Stimulated activated CD8-positive, alpha-beta memory T cell treated with anti-CD3 and anti-CD28 coated beads, Interleukin-4, amount 100 ng/mL, for 24 hours (primary cell): Measurements from ENCODE around the gene SCNN1G.
A peak's percentile ranks its signal among the peaks of the same experiment; 100 is the strongest.

Source experiments
- DNase-seq: peaks from one replicate; pipeline ENCODE4 v3.0.0-alpha.2; 2020; ENCODE audit warnings: low read depth

The SCNN1G gene

DNA sequence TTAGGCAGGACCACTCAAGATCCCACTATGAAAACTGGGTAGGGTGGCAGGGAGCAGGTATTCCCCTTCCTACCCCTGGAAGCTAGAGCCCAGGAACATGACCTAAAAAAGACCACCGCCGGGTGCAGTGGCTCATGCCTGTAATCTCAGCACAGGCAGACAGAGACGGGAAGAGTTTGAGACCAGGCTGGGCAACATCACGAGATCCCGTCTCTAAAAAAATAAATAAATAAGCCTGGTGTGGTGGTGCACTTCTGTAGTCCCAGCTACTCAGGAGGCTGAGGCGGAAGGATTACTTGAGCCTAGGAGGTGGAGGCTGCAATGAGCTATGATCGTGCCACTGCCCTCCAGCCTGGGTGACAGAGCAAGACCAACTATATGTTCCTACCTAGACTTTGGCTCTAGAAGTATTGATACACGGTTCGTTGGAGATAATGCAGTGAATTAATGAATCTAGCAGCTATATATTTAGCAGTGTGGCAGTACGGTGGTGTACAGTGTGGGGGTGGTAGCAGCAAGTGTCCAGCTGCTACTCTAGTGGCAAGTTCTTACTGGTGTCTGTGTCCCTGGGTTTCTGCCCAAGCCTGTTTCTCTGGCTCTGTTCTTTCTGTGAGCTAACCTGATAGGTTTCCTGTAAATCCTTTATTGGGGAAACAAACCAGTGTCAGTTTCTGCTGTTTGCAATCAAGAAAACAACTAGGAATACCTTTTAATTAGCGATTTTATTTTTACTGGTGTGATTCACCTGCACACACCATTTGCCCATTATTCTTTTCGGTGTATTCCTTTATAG lies 30.0 kb upstream of the SCNN1G start:
- no peak for DNase-seq

DNA sequence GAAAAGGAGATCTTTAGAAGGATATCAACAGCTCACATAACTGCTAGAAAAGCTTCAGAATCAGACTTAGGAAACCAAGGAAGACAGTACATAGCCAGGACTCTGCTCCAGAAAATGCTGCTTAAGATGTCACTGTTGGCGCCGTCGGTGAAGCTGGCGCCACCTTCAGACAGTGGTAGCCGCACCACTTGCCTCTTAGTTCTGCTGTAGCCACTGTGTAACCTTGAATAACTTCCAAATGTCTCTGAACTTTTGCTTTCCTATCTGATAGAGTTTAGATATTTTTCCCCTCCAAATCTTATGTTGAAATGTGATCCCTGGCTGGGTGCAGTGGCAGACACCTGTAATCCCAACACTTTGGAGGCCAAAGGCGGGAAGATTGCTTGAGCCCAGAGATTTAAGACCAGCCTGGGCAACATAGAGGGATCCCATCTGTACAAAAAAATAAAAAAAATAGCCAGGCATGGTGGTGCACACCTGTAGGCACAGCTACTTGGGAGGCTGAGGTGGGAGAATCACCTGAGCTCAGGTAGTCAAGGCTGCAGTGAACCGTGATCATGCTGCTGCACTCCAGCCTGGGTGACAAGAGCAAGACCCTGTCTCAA lies 27.0 kb upstream of the SCNN1G start:
- no peak for DNase-seq

DNA sequence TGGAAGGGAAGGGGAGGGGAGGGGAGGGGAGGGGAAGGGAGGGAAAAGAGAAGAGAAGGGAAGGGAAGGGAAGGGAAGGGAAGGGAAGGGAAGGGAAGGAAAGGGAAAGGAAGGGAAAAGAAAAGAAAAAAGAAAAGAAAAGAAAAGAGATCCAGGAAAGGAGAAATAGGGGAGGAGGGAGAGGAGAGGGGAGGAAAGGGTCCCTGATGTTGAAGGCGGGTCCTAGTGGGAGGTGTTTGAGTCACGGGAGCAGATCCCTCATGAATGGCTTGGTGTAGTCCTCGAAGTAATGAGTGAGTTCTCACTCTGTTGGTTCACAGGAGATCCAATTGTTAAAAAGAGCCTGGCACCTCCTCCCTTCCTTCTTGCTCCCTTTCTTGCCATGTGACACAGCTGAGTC lies 26.4 kb upstream of the SCNN1G start:
- no peak for DNase-seq

DNA sequence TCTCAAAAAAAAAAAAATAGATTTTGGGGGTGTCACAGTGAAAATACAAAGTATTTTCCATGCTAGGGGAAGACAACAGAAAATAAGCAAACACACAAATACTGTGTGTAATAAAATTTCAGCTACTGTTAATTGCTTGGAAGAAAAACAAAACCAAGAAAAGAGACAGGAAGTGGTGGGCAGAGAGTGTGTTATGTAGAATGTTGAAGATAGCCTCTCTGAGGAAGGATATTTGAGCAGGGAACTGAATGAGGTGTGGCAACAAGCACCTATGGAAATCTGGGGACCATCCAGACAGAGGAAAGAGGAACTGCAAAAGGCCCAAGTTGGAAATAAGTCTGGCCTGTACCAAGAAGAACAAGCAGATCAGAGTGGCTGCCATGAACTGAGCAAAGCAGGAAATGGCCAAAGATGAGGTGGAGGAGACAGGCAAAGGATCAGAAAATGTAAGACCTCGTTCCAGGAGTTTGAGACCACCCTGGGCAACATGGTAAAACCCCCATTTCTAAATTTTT lies 25.5 kb upstream of the SCNN1G start:
- no peak for DNase-seq

DNA sequence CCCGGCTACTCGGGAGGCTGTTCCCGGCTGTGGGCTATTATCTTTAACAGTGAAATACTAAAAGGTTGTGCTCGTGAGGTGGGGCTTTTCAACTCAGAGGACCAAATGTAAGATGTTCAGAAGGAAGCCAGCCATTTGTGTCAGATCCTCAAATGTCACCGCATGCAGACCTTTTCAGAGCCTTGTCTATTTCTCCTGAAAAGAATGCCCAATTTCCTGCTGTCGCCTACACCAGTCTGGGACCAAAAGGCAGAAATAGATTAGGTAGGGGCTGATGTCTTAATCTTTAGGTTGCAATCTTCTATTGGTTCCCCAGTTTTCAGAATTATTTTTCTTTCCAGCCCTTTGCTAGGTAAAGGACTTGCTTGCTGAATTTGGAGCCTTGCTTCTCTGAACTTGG lies 24.4 kb upstream of the SCNN1G start:
- no peak for DNase-seq

DNA sequence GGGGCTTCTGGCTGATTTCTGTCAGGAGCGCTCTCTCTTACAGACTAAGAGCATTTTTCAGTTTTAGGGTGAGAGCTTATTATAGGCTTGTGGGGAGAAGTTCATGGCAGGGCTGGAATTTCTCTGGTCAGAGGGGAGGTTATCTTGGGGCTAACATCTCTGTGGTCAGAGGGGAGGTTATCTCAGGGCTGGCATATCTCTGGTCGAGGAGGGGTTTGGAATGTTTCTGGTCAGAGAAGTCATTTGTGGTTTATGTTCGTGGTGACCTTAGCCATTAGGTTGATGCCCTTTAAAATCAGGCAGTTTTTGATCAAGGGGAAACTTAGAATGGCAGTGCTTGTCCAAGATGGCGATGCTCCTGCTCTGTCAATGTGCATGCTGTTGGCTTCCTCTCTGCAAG lies 22.5 kb upstream of the SCNN1G start:
- DNase-seq = no peak

DNA sequence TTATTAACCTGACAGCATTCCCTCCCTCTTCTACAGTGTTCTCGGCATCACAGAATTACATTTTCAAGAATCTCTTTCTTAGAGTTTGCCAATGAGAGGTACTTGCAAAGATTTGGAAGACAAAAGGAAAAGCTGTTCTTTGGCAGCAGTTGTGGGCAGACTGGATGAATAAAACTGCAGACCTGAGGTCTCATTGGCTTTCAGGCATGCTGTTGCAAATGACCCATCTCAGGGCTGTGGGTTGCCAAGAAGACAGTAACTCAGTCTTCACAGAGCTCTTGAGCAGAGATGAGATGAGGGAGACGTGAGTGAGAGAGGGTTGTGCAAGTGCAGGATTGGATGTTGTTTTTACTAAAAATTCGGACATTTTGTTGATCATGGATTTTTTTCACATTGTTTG lies 22.0 kb upstream of the SCNN1G start:
- DNase-seq = no peak

DNA sequence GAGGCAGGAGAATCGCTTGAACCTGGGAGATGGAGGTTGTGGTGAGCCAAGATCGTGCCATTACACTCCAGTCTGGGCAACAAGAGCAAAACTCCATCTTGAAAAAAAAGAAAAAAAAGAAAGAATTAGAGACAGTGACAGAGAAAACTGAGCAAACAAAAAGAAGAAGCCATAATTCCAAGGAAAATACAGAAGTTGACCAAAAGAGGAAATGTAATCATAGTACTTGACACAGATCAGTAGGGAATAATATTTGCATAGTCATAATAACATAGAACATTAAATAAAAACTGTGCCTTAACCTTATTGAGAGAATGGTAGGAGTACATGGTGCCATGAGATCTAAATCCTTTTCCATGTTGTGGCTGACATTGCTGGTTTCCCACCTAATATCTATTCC lies 18.6 kb upstream of the SCNN1G start:
- DNase-seq = no peak

DNA sequence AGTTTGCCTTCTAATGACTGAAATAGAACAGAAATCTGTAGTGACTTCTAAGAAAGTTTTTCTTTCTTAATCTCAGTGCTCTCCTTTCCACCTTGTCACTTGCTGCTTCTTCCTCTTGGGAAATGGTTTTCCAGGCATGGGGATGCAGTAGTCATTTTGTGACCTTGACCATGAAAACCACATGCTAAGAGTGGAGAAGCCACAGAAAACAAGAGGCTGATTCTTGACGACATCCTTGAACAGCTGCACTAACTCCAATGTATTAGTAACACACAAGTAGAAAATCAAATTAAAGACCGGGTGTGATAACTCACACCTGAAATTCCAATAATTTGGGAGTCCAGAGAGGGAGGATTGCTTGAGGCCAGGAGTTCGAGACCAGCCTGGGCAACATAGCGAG lies 17.8 kb upstream of the SCNN1G start:
- no peak for DNase-seq

DNA sequence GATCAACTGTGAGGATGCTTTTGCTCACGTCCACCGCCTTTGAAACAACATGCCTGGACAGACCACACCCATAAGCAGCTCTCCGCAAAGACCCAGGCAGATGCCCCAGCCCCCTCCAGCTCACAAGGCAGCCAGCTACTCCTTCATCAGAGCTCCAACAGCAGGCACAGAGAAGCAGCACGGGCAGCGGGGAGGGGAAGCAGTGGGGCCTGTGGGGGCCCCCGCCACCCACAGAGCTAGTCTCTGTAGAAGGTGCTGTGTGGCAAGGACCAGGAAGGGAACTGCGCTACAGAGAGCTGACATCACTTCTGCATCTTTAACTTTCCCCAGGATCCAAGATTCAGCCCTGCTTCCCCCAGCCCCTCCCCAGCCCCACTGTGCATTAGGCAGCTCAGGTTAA lies 10.0 kb upstream of the SCNN1G start:
- DNase-seq = no peak

DNA sequence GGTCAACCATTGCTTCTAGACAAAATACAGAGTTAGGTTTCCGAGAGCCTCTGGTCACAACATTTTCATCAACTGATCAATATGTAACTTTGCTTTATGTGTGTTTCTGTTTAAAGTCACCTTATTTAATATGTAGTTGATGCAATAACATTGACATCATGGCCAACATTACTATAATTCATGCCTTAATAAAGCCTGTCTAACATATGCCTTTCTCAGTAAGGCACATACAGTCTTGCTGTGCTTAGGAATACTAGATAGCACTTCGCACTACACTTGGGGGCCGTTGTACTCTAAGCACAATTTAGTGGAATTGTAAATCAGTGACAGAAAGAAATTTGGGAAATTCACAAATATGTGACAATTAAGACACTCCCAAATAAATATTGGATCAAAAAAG lies 9.6 kb upstream of the SCNN1G start:
- no peak for DNase-seq

DNA sequence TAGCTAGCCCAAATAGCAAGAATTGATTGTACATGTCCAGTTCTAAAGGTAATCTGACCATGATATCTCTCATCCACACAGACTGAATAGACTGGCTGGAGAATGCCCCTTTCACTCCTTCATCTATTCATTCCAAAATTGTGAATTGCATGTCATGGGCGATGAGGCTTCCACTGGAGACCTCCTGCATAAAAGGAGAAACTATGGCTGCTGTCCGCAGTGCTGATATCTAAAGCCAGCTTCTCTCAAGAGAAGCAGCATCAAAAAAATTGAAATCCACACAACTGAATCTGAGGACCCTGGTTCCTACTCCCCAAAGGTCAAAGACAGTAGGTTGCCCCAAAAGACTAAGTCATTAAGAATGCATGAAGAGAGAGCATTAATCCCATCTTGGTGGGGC lies 7.9 kb upstream of the SCNN1G start:
- DNase-seq = no peak

DNA sequence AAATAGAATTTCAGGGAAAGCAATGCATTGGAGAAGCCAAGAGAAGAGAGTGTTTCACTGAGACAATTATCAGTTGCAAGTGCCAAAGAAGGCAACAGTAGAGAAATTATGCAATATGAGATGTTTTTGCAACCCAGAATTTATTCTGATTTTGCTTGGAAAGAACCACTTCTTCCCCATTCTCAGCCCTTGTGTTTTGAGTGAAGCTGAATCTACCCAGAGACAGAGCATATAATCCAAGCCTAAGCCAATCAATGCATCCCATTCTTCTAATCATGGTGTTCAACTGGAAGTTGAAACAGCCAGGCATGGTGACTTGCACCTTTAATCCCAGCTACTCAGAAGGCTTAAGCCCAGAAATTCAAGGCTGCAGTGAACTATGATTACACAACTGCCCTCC lies 6.9 kb upstream of the SCNN1G start:
- no peak for DNase-seq

DNA sequence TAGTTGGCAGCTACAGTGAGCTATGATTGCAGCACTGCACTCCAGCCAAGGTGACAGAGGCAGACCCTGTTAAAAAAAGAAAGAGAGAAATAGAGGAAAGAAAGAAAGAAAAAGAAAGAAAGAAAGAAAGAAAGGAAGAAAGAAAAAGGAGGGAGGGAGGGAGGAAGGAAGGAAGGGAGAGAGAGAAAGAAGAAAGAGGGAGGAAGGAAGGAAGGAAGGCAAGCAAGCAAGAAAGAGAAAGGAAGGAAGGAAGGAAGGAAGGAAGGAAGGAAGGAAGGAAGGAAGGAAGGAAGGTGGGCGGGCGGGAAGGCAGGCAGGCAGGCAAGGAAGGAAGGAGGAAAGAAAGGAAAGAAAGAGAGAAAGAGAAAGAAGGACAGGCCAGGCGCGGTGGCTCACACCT lies 1.0 kb upstream of the SCNN1G start:
- no peak for DNase-seq

DNA sequence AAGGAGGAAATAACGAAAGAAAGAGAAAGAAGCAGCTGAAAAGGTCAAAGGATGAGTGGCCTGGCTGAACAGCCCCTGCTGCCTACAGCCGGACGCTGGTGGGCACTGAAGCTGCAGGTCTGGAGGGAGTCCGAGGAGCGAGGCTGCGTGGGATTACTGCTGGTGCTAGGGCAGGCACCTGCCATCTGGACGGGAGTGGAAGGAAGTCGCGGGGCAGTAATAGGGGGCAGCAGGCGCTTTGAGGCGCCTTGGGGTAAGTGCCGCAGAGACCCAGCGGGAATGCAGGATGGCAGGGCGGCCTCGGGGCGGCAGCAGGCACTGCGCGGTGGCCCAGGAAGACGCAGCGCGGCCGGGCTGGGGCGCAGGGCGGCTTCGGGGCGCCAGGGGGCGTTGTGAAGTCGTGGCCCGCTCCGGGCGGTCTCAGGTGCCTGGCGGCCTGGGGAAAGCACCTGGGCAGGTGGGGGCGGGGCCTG lies 303 bp upstream of the SCNN1G start:
- DNase-seq = peak; percentile 53

DNA sequence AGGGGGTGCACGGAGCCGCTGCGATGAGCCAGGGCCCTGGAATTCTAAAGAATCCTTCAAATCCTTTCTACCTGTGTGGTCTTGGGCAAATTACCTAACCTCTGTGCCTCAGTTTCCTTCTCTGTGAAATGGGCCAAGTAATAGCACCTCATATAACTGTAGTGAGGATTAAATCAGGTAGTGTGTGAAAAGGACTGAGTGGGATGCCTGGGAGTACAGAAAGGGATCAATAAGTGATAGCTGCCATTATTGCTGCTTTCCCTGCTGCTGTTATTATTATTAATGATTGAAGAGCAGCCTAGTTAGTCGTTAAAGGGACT lies 958 bp downstream of the SCNN1G start:
- no peak for DNase-seq

DNA sequence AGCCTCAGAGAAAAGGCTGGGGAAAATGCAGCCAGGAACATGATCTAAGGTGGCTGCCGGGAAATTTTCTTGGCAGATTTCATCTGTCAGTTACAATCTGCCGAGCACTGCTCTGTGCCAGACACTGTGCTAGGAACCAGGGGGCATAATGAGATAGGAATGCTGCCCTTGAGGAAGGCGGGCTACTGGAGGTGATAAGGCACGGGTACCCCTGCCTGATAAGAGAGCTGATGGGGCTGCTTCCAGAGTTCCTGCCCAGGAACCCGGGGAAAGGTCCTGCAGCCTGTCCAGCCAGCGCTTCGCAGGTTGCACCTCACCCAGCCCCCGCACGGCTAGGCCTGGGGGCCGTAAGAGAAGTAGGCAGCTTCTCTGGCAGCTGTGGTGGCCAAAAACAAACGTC lies 3.1 kb downstream of the SCNN1G start:
- no peak for DNase-seq

DNA sequence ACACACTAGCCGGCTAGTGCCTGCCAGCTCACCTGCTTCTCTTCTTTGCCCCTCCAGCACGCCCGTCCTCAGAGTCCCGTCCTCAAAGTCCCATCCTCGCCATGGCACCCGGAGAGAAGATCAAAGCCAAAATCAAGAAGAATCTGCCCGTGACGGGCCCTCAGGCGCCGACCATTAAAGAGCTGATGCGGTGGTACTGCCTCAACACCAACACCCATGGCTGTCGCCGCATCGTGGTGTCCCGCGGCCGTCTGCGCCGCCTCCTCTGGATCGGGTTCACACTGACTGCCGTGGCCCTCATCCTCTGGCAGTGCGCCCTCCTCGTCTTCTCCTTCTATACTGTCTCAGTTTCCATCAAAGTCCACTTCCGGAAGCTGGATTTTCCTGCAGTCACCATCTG lies 3.6 kb downstream of the SCNN1G start:
- no peak for DNase-seq

DNA sequence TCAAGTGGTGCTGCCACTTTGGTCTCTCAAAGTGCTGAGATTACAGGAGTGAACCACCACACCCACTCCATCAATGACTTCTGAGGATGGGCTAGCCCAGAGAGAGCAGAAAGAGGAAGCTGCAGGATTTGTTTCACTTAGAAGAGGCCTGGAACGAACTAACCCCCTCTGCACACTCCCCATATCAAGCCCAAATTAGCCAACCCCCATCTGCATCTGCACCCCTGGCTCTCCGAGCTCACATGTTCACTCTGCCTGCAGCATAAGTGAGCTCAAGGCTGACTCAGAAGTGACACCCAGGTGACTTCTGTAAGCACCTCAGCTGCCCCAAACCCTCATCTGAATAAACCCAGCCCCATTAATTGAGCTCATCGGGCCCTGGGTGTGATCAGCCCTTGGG lies 4.8 kb downstream of the SCNN1G start:
- no peak for DNase-seq

DNA sequence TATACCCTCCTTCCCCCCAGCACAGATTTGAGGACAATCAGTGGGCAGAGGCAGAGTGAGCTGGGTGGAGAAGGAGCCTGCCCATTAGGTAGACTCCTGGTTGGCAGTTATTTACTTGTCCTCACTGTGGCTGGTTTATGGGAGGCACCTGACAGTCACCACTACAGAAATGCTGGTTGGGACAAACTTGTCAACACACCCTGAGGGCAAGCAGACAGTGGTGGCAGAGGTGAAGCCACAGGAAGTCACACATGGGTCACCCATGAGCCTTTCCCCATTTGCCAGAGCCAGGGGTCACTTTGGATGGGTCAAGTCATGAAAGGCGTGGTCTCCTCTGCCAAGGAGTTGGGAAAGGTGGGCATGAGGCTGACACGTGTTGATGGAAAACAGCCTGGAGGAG lies 6.4 kb downstream of the SCNN1G start:
- no peak for DNase-seq

DNA sequence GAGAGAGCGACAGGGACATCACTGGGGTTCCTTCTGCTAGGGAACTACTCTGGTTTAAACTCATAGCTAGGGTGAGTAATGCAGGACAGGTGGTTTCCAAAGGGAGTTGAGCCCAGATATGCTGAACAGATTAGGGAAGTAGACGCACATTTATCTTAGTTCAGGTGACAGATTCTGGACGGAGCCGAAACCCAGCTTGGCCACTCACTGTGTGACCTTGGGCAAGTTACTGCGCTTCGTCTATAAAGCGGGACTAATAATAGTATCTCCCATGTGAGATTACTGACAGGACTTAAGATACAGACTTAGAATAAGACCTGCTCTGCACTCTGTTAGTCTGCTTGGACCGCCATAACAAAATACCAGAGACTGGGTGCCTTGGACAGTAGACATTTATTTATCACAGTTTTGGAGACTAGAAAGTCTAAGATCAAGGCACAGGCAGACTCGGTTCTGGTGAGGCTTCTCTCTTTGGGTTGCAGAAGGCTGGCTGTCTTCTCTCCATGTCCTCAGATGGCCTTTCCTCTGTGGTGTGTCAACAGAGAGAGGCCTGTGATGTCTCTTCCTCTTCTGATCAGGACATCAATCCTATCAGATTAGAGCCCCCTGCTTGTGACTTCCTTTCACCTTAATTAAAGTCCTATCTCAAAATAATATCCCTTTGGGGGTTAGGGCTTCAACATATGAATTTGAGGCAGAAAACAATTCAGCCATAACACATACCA lies 12.1 kb downstream of the SCNN1G start:
- no peak for DNase-seq

DNA sequence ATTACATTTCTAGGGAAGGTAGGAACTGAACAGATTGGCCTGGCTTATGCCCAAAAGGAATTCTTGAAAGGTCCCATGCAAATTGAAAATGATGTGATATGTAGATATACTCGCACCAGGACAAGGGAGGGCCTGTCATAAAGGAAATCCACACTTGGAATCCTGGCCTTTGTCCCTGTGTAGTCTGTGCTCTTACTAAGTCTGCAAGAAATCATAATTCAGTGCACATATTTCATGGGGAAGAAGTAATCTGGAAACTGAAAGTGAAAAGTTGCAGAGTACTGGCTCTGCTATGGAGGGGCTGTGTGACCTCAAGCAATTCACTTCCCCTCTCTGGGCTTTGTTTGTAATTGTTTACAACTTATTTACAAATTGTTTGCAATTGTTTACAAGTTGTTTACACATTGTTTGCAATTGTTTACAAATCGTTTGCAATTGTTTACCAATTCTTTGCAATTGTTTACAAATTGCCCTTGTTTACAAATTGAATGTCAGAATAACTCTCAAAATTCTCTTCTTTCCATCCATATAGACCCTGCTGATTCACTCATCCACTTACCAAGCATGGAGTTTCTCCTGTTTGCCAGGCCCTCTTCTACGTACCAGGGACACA lies 12.9 kb downstream of the SCNN1G start:
- DNase-seq = no peak

DNA sequence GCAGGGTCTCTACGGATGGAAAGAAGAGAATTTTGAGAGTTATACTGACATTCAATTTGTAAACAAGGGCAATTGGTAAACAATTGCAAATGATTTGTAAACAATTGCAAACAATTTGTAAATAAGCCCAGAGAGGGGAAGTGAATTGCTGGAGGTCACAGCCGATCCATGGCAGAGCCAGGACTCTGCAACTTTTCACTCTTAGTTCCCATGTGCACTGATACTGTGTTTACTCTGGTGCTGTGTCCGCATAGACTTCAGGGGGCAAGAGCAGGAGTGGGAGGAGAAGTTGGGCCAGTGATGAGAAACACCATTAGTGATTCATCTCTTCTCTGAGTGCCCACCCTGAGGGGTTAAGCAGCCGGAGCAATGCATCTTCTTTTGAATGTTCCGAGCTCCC lies 14.0 kb downstream of the SCNN1G start:
- DNase-seq = no peak
